HG03103 (cell line): ENCODE measurements around the gene TRIM71.
A peak's percentile ranks its signal among the peaks of the same experiment; 100 is the strongest.
"Not testable (repeated sequence)": the region's sequence is repeated elsewhere in the genome, so short reads cannot be mapped to it uniquely, and the experiment has no call there.

Experiments used
- ATAC-seq: cut with Tn5 transposase; IDR thresholded peaks from one replicate; pipeline ENCODE4 v1.9.1; 2021; ENCODE audit warnings: low read depth; ENCODE audit not compliant: unreplicated experiment

TRIM71 gene

GRCh38 chr3:32885283-32885901, 67.6 kb downstream of the TRIM71 start:
- no peak for ATAC-seq

GRCh38 chr3:32886296-32886695, 68.5 kb downstream of the TRIM71 start:
- ATAC-seq, result no peak

- no peak for ATAC-seq
Observed at GRCh38 chr3:32886911-32887310, 69.1 kb downstream of the TRIM71 start.

- peak; percentile 95 for ATAC-seq
Observed at GRCh38 chr3:32888739-32889138, 70.9 kb downstream of the TRIM71 start.

- ATAC-seq, result no peak
Observed at GRCh38 chr3:32890420-32891276, 72.9 kb downstream of the TRIM71 start.

GRCh38 chr3:32891365-32891764, 73.6 kb downstream of the TRIM71 start:
- no peak for ATAC-seq

- no peak for ATAC-seq
Observed at GRCh38 chr3:32892625-32893598, 75.1 kb downstream of the TRIM71 start.

- no peak for ATAC-seq
Observed at GRCh38 chr3:32894977-32895376, 77.2 kb downstream of the TRIM71 start.

GRCh38 chr3:32895701-32896100, 77.9 kb downstream of the TRIM71 start:
- no peak for ATAC-seq

- ATAC-seq, result no peak
Observed at GRCh38 chr3:32896143-32896542, 78.3 kb downstream of the TRIM71 start.

- ATAC-seq, result no peak
Observed at GRCh38 chr3:32897001-32897601, 79.3 kb downstream of the TRIM71 start.

- no peak for ATAC-seq
Observed at GRCh38 chr3:32897981-32898623, 80.3 kb downstream of the TRIM71 start.

GRCh38 chr3:32899265-32899664, 81.5 kb downstream of the TRIM71 start:
- no peak for ATAC-seq

GRCh38 chr3:32901005-32901932, 83.5 kb downstream of the TRIM71 start:
- no peak for ATAC-seq

- ATAC-seq, result not testable (repeated sequence)
Observed at GRCh38 chr3:32902887-32903371, 85.1 kb downstream of the TRIM71 start.

- ATAC-seq, result no peak
Observed at GRCh38 chr3:32903953-32904352, 86.2 kb downstream of the TRIM71 start.

- no peak for ATAC-seq
Observed at GRCh38 chr3:32909999-32910398, 92.2 kb downstream of the TRIM71 start.

GRCh38 chr3:32910954-32911353, 93.2 kb downstream of the TRIM71 start:
- no peak for ATAC-seq

- no peak for ATAC-seq
Observed at GRCh38 chr3:32912046-32912445, 94.2 kb downstream of the TRIM71 start.
